ENCODE results near the gene BST1.

- TF ChIP-seq POLR2A (IDR thresholded peaks at IDR 0.05; ENCODE audit: low read length) (no peak), GATA1 (IDR thresholded peaks at IDR 0.05; ENCODE audit: low read depth, low read length) (no peak)
Measured at GRCh38 chr4:15769202-15769601, 66.3 kb downstream of the BST1 start.

Data from erythroblast (primary cell).